GM19455 (cell line): ENCODE measurements around the gene TPPP.
"Not testable (repeated sequence)": the region's sequence is repeated elsewhere in the genome, so short reads cannot be mapped to it uniquely, and the experiment has no call there.

Experiments used
- ATAC-seq: cut with Tn5 transposase; IDR thresholded peaks from one replicate; pipeline ENCODE4 v1.9.1; 2021; ENCODE audit not compliant: unreplicated experiment

Gene TPPP

GRCh38 chr5:695475-695874 is 2.3 kb upstream of the TPPP start:
- not testable (repeated sequence) for ATAC-seq

GRCh38 chr5:694042-694431 is 885 bp upstream of the TPPP start:
- ATAC-seq, result not testable (repeated sequence)

GRCh38 chr5:692529-693041 is 567 bp downstream of the TPPP start:
- peak; percentile 3 for ATAC-seq

GRCh38 chr5:691817-692528 is 1.2 kb downstream of the TPPP start:
- ATAC-seq, result no peak

GRCh38 chr5:691049-691448 is 2.1 kb downstream of the TPPP start:
- ATAC-seq, result not testable (repeated sequence)

- not testable (repeated sequence) for ATAC-seq
Measured at GRCh38 chr5:690293-690692, 2.9 kb downstream of the TPPP start.

GRCh38 chr5:688348-689010 is 4.7 kb downstream of the TPPP start:
- ATAC-seq, result not testable (repeated sequence)

GRCh38 chr5:686936-687335 is 6.2 kb downstream of the TPPP start:
- not testable (repeated sequence) for ATAC-seq

- ATAC-seq, result not testable (repeated sequence)
Measured at GRCh38 chr5:686172-686523, 7.0 kb downstream of the TPPP start.

- no peak for ATAC-seq
Measured at GRCh38 chr5:685262-686171, 7.6 kb downstream of the TPPP start.

GRCh38 chr5:684751-685216 is 8.4 kb downstream of the TPPP start:
- no peak for ATAC-seq

GRCh38 chr5:683551-684481 is 9.3 kb downstream of the TPPP start:
- ATAC-seq, result no peak

GRCh38 chr5:682651-683358 is 10.3 kb downstream of the TPPP start:
- not testable (repeated sequence) for ATAC-seq

GRCh38 chr5:682216-682615 is 10.9 kb downstream of the TPPP start:
- not testable (repeated sequence) for ATAC-seq

GRCh38 chr5:681317-682191 is 11.6 kb downstream of the TPPP start:
- not testable (repeated sequence) for ATAC-seq

GRCh38 chr5:680836-681235 is 12.3 kb downstream of the TPPP start:
- not testable (repeated sequence) for ATAC-seq

- ATAC-seq, result not testable (repeated sequence)
Measured at GRCh38 chr5:680118-680795, 12.9 kb downstream of the TPPP start.
